ENCODE results near the gene DYRK3.
"Not testable (repeated sequence)": the region's sequence is repeated elsewhere in the genome, so short reads cannot be mapped to it uniquely, and the experiment has no call there.

DYRK3 gene

DNA sequence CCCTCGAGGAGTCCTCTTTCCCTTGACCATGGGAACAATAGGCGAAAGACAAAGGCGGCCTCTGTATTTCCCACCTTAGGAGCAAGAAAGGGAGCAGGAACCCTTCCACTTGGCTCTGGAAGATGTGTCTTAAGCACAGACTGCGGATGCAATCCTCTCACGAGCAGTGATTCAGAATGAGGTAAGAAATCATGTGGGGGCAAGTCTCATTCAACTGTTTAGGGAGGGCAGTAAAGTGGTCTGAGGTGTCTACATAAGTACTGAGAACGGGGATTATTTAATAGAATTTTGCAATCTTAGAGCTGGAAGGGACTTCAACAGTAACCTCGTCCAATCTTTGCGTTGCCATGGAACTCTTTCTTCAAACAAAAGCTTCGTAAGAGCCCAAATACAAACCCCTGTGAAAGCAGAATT is 1.6 kb upstream of the DYRK3 start:
- no peak for DNase-seq

- DNase-seq: peak; percentile 63
These were observed 814 bp upstream of the DYRK3 start for GRCh38 chr1:206634365-206635079.

- no peak for DNase-seq
These were observed 626 bp downstream of the DYRK3 start for GRCh38 chr1:206635978-206636345.

GRCh38 chr1:206636671-206637070 is 1.3 kb downstream of the DYRK3 start:
- DNase-seq: no peak

DNA sequence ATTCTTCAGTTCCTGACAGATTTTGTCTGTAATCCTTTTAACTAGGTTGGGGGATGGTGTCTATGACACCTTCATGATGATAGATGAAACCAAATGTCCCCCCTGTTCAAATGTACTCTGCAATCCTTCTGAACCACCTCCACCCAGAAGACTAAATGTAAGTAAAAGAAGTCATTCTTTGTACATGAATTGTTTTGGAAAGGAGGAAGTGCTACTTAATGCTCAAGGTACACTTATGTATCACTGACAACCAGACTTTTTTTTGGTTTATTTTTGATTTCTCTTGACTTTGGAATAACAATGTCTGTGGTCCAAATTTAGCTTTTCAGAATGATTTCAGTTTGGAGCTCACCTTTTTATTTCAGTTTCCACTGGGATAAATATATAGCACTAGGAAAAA is 2.3 kb downstream of the DYRK3 start:
- peak; percentile 3 for DNase-seq

DNA sequence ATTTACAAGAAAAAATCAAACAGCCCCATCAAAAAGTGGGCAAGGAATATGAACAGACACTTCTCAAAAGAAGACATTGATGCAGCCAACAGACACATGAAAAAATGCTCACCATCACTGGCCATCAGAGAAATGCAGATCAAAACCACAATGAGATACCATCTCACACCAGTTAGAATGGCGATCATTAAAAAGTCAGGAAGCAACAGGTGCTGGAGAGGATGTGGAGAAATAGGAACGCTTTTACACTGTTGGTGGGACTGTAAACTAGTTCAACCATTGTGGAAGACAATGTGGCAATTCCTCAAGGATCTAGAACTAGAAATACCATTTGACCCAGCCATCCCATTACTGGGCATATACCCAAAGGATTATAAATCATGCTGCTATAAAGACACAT is 6.7 kb downstream of the DYRK3 start:
- not testable (repeated sequence) for DNase-seq

DNA sequence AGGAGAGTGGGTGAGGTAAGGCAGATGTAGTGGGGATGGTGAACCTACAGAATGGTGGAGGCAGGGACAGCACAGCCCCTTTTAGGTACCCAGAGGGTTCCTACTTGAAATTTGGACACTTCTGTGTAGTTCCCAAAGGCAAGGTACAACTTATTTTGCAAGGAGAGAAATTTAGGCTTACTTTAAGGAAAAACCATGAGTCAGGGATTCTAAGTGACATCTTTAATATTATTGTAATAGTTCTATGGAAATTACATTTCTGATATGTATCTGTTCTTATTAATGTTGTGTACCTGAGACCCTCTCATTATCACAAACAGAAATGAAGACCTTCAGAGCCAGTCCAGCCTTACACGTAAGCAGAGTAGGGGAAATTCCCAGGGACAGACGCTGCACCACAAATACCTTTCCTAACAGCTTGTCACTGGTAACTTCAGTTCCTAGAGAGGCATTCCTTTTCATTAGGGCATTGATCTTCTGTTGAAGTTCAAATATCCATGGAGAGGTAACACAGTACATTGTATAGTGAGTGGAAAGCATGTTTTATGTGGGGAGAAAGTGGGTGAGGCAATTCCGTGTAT is 7.9 kb downstream of the DYRK3 start:
- no peak for DNase-seq

GRCh38 chr1:206646504-206646903 is 11.2 kb downstream of the DYRK3 start:
- DNase-seq: no peak

DNA sequence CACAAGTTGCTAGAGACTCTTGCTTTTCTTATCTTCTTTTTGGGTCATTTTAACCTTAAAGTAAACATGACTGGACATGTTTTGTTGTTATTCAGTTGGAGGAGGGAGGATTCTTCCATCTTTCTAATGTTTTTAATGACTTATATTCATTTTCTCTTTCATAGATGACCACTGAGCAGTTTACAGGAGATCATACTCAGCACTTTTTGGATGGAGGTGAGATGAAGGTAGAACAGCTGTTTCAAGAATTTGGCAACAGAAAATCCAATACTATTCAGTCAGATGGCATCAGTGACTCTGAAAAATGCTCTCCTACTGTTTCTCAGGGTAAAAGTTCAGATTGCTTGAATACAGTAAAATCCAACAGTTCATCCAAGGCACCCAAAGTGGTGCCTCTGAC is 11.9 kb downstream of the DYRK3 start:
- DNase-seq: no peak

GRCh38 chr1:206649261-206649921 is 14.1 kb downstream of the DYRK3 start:
- no peak for DNase-seq

DNA sequence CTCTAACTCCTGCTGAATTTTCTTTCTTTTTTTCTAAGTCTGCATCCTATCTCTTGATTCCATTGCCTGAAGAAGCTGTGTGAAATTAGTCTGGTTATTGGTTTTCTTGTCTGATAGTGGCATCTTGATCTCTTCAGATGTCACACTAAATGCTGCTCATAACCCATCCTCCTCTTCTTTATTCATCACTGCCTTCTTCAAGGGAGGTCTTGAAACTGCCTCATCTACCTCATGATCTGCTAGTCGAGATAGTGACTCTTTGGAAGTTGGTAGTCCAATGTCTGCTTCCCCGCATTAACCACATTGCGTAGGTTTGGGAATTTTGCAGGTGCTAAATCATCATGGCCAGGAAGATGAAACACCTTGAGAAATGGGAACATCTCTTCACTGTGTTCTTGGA is 15.7 kb downstream of the DYRK3 start:
- DNase-seq: no peak

DNA sequence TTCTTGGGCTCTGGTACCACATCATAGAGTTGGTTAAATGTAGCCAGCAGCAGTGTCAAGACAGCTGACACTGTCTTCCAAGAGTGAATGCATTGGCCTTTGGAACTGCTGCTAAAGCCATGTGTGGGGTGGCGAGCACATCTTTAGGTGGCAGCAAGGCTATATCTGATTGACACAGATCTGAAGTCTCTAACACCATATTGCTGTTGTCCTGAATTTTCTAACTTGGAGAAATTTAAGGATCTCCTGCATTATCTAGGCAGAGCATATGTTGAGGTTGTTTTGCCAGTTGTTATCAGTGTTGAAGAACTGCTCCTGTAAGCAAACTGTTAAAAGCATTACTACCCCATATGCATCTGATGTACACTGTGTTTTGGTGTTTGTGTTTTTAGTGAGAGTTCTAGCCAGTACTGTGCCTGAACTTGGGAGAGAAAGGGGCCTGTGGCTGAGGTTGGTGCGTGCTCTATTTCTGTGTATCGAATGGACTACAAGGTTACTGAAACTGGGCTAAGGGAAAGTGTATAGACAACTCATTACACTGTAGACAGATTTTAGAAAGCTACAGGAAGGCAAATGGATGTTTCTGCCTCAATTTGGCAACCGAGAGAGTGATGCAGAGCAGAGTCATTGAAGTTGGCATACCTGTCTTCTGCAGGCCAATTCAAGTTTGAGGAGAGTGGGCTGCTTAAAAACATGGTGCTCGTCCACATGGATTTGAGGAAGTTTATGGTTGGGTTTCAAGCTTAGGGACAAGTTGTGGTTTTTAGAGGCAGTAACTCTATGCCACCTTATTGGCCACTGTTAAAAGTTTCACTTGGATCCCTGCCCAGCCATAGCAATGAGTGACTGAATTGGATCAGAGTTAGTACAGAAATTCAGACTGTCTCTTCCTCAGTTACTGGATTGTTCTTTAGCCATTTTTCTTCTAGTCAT is 16.9 kb downstream of the DYRK3 start:
- DNase-seq: peak; percentile 50

DNA sequence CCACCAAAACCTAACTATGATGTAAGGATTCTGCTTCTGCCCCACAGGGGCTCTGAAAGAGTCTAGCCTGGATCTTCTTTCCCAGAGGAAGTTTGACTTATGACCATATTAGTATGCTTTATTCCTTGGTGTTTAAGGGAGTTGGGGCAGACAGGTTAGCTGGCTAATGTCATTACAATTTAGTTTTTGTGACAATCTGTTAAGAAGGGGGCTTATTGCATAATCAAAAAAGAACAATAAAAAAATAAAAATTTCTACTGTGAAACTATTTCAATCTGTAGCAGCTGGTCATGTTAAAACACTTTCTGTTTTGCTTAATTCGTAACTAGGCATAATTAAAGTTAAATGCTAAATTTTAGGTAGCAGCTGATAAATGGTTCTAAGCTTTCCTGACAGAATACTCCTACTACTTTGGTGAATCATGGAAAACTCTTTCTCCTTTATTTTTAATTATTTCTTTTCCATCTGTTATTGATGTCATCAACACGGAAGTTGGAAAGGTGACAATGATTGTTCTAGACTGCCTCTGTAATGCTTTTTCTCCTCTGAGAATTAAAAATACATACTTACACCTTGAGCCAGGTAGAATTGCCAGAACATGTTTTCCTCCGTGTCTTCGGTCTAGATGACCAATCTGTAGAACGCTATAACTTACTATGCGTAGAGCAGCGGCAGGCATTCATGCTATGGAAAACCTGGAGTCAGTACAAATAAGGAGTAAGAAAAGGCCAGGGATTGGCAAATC is 18.6 kb downstream of the DYRK3 start:
- DNase-seq: no peak

- no peak for DNase-seq
These were observed 19.5 kb downstream of the DYRK3 start for GRCh38 chr1:206654828-206655227.

- DNase-seq: no peak
These were observed 20.1 kb downstream of the DYRK3 start for GRCh38 chr1:206655471-206655882.

DNA sequence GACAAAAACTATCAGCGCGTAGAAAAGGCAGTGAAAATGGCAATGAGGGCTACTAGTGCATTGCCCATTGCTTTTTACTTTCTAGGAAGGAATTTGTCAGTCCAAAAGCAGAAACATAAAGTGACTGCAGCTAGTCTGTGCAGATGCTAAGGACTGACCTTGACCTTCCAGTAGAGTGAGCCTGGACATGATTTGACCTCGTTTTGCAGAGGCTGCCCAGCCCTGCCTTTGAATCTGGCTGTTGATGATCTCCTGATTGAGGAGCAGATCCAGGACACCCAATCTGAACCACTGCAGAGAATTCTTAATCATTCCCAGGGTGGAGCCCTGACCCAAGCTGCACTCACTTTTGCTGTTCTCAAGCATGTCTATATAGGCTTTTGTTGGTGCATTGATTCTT is 21.6 kb downstream of the DYRK3 start:
- no peak for DNase-seq

- no peak for DNase-seq
These were observed 22.4 kb downstream of the DYRK3 start for GRCh38 chr1:206657751-206658150.

DNA sequence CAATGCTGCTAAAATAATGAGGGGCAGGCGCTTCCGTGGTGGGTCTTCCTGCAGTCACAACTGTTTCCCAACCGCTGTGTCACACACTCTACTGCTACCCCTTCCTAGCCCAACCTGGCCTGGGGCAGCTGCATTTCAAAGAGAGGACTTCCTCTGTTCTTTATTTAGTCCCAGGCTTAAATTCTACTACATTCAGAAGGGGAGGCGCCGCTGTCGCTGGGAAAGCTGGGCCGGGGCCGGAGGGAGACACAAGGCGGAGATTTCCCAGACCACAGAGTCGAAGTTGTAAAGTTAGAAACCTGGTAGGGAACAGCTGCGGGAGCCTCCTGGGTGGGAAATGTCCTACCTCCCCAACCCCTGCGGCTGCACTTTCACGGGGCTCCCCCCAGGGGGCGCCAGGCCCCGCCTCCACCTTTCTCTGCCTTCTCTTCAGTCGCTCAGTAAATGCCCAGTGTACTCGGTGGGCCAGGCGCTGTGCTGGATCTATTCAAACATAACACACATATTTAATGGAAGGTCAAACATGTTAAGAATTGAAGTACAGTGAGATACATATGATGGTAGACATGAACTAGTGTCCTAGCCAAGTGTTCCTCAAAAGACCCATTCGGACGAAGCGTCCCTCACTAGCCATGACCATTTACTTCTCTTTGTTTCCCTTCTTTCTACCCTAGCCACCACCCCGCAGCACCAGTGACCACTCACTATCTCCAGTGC is 23.1 kb downstream of the DYRK3 start:
- peak; percentile 51 for DNase-seq

GRCh38 chr1:206658981-206659273 is 23.6 kb downstream of the DYRK3 start:
- no peak for DNase-seq

DNA sequence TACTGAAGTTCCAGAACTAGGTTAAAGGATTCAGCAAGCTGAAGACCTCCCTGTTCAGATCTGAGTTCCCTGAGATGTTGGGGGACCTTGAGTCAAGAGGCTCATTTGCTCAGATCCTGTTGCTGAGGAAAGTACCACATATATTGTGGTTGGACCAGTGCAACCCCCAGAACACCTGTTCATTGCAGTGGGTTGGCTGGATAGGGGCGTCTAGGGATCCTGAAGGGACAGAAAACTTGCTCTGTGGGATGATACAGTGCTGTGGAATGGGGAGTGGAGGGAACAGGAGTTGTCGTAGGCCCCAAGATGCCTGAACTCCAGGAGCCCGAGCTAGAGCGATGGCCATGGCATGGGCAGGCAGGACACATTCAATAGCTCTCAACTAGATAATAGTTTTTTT is 24.8 kb downstream of the DYRK3 start:
- no peak for DNase-seq

- DNase-seq: no peak
These were observed 26.0 kb downstream of the DYRK3 start for GRCh38 chr1:206661161-206661820.

All from GF-D8 (cell line).